DOHH2 (cell line): ENCODE results near the gene SAMD1.
A peak's percentile ranks its signal among the peaks of the same experiment; 100 is the strongest.

Experiments
- H3F3A ChIP-seq: fragments of 200-600 bp; sonication (generic), shearing (Covaris generic); 2 replicates; pipeline ENCODE4 v1.6.0; 2016; ENCODE audit warnings: antibody characterized with exemption, mild to moderate bottlenecking; ENCODE audit not compliant: control insufficient read depth, insufficient read depth
- H3K27ac ChIP-seq: fragments of 200-600 bp; sonication (generic); 2 replicates; pipeline ENCODE4 v1.5.1; 2014; ENCODE audit warnings: low read depth, mild to moderate bottlenecking, low read length, moderate library complexity
- H3K27me3 ChIP-seq: fragments of 200-600 bp; sonication (generic); 2 replicates; pipeline ENCODE4 v1.6.1; 2014; ENCODE audit warnings: mild to moderate bottlenecking, low read length, mixed read lengths; ENCODE audit not compliant: control insufficient read depth
- H3K36me3 ChIP-seq: fragments of 200-600 bp; sonication (generic); 2 replicates; pipeline ENCODE4 v1.6.1; 2014; ENCODE audit warnings: mild to moderate bottlenecking, low read length, moderate library complexity, mixed read lengths; ENCODE audit not compliant: control insufficient read depth
- H3K4me1 ChIP-seq: fragments of 200-600 bp; sonication (generic); 2 replicates; pipeline ENCODE4 v1.6.1; 2014; ENCODE audit warnings: mild to moderate bottlenecking, low read length, mixed read lengths; ENCODE audit not compliant: control insufficient read depth
- H3K4me2 ChIP-seq: fragments of 200-600 bp; sonication (generic); 2 replicates; pipeline ENCODE4 v1.6.0; 2014; ENCODE audit warnings: mild to moderate bottlenecking, low read length, moderate library complexity
- H3K4me3 ChIP-seq: fragments of 200-600 bp; sonication (generic); 2 replicates; pipeline ENCODE4 v1.5.1; 2014; ENCODE audit warnings: mild to moderate bottlenecking, low read length, mixed read lengths
- H3K79me2 ChIP-seq: fragments of 200-600 bp; sonication (generic); 2 replicates; pipeline ENCODE4 v1.6.1; 2014; ENCODE audit warnings: mild to moderate bottlenecking, low read length, mixed read lengths; ENCODE audit not compliant: control insufficient read depth
- H3K9me2 ChIP-seq: fragments of 200-600 bp; sonication (generic); replicated peaks from 2 replicates; pipeline ENCODE4 v1.6.1; 2014; ENCODE audit warnings: mild to moderate bottlenecking, low read length, mixed read lengths; ENCODE audit not compliant: control insufficient read depth
- H3K9me3 ChIP-seq: fragments of 200-600 bp; sonication (generic); 2 replicates; pipeline ENCODE4 v1.6.1; 2014; ENCODE audit warnings: antibody characterized with exemption, low read length, mixed read lengths; ENCODE audit not compliant: control insufficient read depth, insufficient read depth
- H4K20me1 ChIP-seq: fragments of 200-600 bp; sonication (generic); 2 replicates; pipeline ENCODE4 v1.6.0; 2014; ENCODE audit warnings: low read depth, mild to moderate bottlenecking, antibody characterized with exemption, low read length, moderate library complexity; ENCODE audit not compliant: control insufficient read depth, insufficient read depth
- CTCF ChIP-seq: fragments of 200-600 bp; sonication (generic); IDR thresholded peaks from one replicate; pipeline ENCODE4 v1.5.1; 2014; ENCODE audit warnings: antibody characterized with exemption, mild to moderate bottlenecking, low read depth, low read length; ENCODE audit not compliant: poor library complexity, severe bottlenecking
- EZH2phosphoT487 ChIP-seq: fragments of 200-600 bp; sonication (generic); IDR thresholded peaks from 2 replicates; pipeline ENCODE4 v1.6.1; 2017; ENCODE audit warnings: borderline replicate concordance, mild to moderate bottlenecking, antibody characterized with exemption, low read length, moderate library complexity, mixed read lengths

The SAMD1 gene

GRCh38 chr19:14096272-14096992, 5.9 kb upstream of the SAMD1 start:
- TF ChIP-seq CTCF (peak; percentile 18), EZH2phosphoT487 (no peak)

DNA sequence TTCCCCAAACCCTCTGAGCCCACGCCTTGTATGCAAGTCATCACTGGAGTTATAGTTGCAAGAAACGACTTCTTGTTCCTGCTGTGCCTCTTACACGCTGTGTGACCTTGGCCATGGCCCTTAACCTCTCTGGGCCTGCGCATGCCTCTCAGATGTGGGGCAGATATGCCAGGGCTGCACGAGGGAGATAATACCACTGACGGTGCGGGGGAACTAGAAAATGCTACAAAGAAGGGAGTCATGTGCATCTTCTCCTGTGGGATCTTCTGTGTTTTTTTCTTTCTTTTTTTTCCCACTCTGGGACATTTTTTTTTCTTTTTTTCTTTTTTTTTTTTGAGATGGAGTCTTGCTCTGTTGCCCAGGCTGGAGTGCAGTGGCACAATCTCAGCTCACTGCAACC, 4.3 kb upstream of the SAMD1 start:
- no peaks in the 10 kb centered on the region for H3K9me2 ChIP-seq
- H3K79me2 ChIP-seq = no peaks in the 10 kb centered on the region; the same call in 1 of the 2 replicates
- peaks cover 8% of the 10 kb centered on the region for H3K4me1 ChIP-seq
- H4K20me1 ChIP-seq = no peaks in the 10 kb centered on the region
- no peaks in the 10 kb centered on the region for H3K27me3 ChIP-seq
- TF ChIP-seq EZH2phosphoT487 (no peak), CTCF (no peak)
- H3K4me3 ChIP-seq = no peak overlapping the region
- H3F3A ChIP-seq = 0 out of 2 replicates have a peak, but pooled peaks cover 4% of the 10 kb centered on the region
- peaks cover 11% of the 10 kb centered on the region for H3K36me3 ChIP-seq
- no peak overlapping the region for H3K4me2 ChIP-seq
- H3K9me3 ChIP-seq = peaks cover 9% of the 10 kb centered on the region
- no peak overlapping the region for H3K27ac ChIP-seq

More at GRCh38 chr19:14096272-14096992, 5.9 kb upstream of the SAMD1 start:
- Histone ChIP-seq H3K4me1 (peaks cover 8% of the 10 kb centered on the region), H3K9me2 (no peaks in the 10 kb centered on the region), H3K79me2 (no peaks in the 10 kb centered on the region; the same call in 1 of the 2 replicates), H3K27me3 (no peaks in the 10 kb centered on the region), H4K20me1 (no peaks in the 10 kb centered on the region), H3K4me2 (no peak overlapping the region), H3K27ac (no peak overlapping the region), H3F3A (0 out of 2 replicates have a peak, but pooled peaks cover 4% of the 10 kb centered on the region), H3K9me3 (peaks cover 9% of the 10 kb centered on the region), H3K36me3 (peaks cover 13% of the 10 kb centered on the region), H3K4me3 (no peak overlapping the region)

DNA sequence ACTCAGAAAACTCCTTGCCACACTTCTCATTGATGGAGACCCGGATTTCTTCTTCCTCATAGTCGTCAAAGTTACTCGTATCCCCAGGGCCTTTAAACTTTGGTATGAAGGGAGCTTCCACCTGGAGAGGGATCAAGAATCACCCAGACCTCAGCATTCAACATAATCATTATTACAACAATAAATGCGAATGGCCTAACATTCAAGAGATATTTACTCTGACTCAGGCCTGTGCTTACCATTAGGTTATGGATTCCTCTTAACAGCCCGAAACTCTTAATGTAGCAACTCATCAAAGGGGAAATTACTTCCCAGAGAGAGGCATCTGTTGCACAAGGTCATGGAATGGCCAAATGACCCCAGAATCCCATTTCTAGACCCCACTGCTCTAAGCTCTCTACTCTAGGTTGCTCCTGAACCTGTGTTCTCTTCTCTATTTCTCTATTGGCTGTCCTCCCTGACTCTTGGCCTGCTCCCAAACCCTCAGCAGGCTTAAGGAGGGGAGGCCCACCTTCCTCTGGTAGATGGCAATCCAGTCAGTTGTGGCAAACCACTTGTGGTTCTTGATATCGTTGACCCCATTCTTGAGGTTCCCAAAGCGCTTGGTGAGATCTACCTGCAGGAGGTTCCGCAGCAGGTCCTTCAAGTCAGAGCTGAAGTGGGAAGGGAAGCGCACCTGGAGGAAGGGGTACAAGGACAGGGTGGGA, 2.7 kb upstream of the SAMD1 start:
- H3K27ac ChIP-seq = no peak overlapping the region
- no peak overlapping the region for H3K4me3 ChIP-seq
- H3K4me1 ChIP-seq = peaks cover 18% of the 10 kb centered on the region
- no peaks in the 10 kb centered on the region for H4K20me1 ChIP-seq
- peaks cover 12% of the 10 kb centered on the region for H3K79me2 ChIP-seq
- H3K9me3 ChIP-seq = peaks cover 9% of the 10 kb centered on the region
- H3K9me2 ChIP-seq = no peaks in the 10 kb centered on the region
- TF ChIP-seq CTCF (no peak), EZH2phosphoT487 (no peak)
- peaks cover 21% of the 10 kb centered on the region for H3K36me3 ChIP-seq
- peaks cover 7% of the 10 kb centered on the region; the same call in 1 of the 2 replicates for H3F3A ChIP-seq
- H3K4me2 ChIP-seq = no peak overlapping the region
- no peaks in the 10 kb centered on the region for H3K27me3 ChIP-seq
